H54 (cell line): ENCODE results near the gene HDAC5.
"Not testable (repeated sequence)": the region's sequence is repeated elsewhere in the genome, so short reads cannot be mapped to it uniquely, and the experiment has no call there.

ENCODE experiments used
- DNase-seq: peaks from one replicate; pipeline ENCODE4 v3.0.0; 2011; ENCODE audit warnings: low spot score, mixed read lengths; ENCODE audit not compliant: insufficient read length
- FAIRE-seq: peaks from 3 replicates; lab custom pipeline; 2011; peaks lifted over from hg19 to GRCh38; lab: Jason Lieb, UNC
- POLR2A ChIP-seq: IDR thresholded peaks from 2 replicates; pipeline ENCODE4 v1.6.1; 2011; ENCODE audit warnings: low read depth, mild to moderate bottlenecking, low read length

Gene HDAC5

GRCh38 chr17:44146375-44147346 is 23.2 kb upstream of the HDAC5 start:
- FAIRE-seq (no peak), DNase-seq (no peak)
- TF ChIP-seq POLR2A = no peak

GRCh38 chr17:44144966-44145739 is 21.7 kb upstream of the HDAC5 start:
- FAIRE-seq (no peak), DNase-seq (no peak)
- no peak for TF ChIP-seq POLR2A

- not testable (repeated sequence) for FAIRE-seq, DNase-seq
Measured at GRCh38 chr17:44143921-44144320, 20.5 kb upstream of the HDAC5 start.

- no peak for TF ChIP-seq POLR2A
- DNase-seq (peak; percentile 97), FAIRE-seq (peak; percentile 69)
Measured at GRCh38 chr17:44137891-44138709, 14.7 kb upstream of the HDAC5 start.

- DNase-seq (no peak), FAIRE-seq (no peak)
- TF ChIP-seq POLR2A = no peak
Measured at GRCh38 chr17:44134752-44135568, 11.5 kb upstream of the HDAC5 start.

- TF ChIP-seq POLR2A = no peak
- DNase-seq (no peak), FAIRE-seq (no peak)
Measured at GRCh38 chr17:44133918-44134476, 10.6 kb upstream of the HDAC5 start.

GRCh38 chr17:44132275-44132821 is 8.9 kb upstream of the HDAC5 start:
- no peak for FAIRE-seq
- no peak for TF ChIP-seq POLR2A

GRCh38 chr17:44131372-44131771 is 7.9 kb upstream of the HDAC5 start:
- DNase-seq, FAIRE-seq: not testable (repeated sequence)

More at GRCh38 chr17:44132275-44132821, 8.9 kb upstream of the HDAC5 start:
- DNase-seq = no peak

- no peak for FAIRE-seq
- no peak for DNase-seq
- TF ChIP-seq POLR2A = no peak
Measured at GRCh38 chr17:44130693-44131349, 7.4 kb upstream of the HDAC5 start.

GRCh38 chr17:44128383-44128782 is 4.9 kb upstream of the HDAC5 start:
- no peak for TF ChIP-seq POLR2A
- FAIRE-seq (no peak), DNase-seq (no peak)

GRCh38 chr17:44124118-44124438 is 637 bp upstream of the HDAC5 start:
- no peak for FAIRE-seq
- TF ChIP-seq POLR2A = no peak
- DNase-seq = no peak

- TF ChIP-seq POLR2A = no peak
- FAIRE-seq (no peak), DNase-seq (no peak)
Measured at GRCh38 chr17:44122816-44123355, 555 bp downstream of the HDAC5 start.
